HL-60/S4 treated with retinoic acid at 250 ng/mL for 4 days and 3 days (cell line): ENCODE results near the gene STX18.
"Not testable (repeated sequence)": the region's sequence is repeated elsewhere in the genome, so short reads cannot be mapped to it uniquely, and the experiment has no call there.

Experiments used
- in situ Hi-C: fragments of 300-500 bp; cut with MboI; formaldehyde crosslinking; loops from 2 replicates; pipeline ENCODE4 v1.7.0; 2022; ENCODE audit warnings: low sequenced_read_pairs

Gene STX18

GRCh38 chr4:4555916-4556315 lies 14.1 kb upstream of the STX18 start:
- in situ Hi-C loops: no loop called here

GRCh38 chr4:4554234-4554633 lies 12.4 kb upstream of the STX18 start:
- in situ Hi-C loops: no loop called here

- in situ Hi-C loops: not testable (repeated sequence)
Measured at GRCh38 chr4:4552042-4552441, 10.2 kb upstream of the STX18 start.

DNA sequence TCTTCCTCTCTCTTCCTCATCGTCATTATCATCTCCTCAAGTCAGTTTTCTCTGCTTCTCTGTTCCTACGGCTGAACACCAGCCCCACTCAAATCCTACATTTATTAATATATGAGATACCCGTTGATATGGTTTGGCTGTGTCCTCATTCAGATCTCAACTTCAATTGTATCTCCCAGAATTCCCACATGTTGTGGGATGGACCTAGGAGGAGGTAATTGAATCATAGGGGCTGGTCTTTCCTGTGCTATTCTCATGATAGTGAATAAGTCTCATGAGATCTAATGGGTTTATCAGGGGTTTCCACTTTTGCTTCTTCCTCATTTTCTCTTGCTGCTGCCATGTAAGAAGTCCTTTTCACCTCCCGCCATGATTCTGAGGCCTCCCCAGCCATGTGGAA lies 8.3 kb upstream of the STX18 start:
- in situ Hi-C loops: not testable (repeated sequence)

DNA sequence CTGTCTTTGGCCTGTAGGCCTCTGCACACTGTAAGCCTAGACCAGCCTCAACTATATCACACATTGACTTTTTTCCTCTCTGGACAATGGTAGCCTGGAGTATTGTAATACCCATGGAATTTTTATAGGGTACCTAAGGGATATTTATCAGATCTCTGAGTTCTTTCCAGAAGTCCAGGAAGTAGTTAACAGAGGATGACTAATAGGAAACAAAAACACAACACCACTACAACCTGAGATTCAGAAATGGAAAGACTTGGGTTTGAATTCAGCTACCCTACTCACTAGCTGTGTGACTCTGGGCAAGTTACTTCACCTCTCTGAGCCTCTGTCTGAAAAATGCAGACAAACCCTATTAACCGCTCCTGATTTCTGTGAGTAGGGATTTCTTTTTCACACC lies 7.7 kb upstream of the STX18 start:
- in situ Hi-C loops: no loop called here

- in situ Hi-C loops: no loop called here
Measured at GRCh38 chr4:4542774-4543485, 1.1 kb upstream of the STX18 start.

DNA sequence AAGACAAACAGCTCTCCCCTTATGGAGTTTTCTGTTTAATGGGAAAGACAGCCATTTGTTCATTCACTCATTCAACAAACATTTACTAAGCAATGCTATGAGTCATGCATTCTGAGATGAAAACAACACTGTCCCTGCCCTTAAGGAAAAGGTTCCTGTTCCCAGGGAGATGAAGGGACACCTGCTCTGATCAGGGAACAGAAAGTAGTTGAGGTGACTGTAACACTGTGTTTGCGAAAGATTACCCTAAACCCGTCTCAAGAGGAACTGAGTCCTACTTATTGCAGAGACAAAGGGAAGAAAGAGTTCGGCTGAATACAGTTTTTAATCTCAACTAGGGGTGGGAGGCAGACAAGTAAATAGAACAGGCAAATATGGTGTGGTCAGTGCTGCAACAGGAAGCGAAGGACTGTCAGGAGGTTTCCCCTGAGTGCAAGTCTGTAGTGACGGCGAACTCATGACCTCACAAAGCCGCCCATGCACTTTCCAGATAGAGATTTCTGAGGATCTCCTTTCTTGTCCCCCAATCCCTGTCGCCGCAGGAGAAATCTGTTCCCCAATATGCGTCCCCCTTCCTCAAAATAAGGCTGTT lies 712 bp downstream of the STX18 start:
- in situ Hi-C loops: no loop called here

- in situ Hi-C loops: no loop called here
Measured at GRCh38 chr4:4539481-4539880, 2.4 kb downstream of the STX18 start.

GRCh38 chr4:4535590-4535989 lies 6.3 kb downstream of the STX18 start:
- in situ Hi-C loops: no loop called here

DNA sequence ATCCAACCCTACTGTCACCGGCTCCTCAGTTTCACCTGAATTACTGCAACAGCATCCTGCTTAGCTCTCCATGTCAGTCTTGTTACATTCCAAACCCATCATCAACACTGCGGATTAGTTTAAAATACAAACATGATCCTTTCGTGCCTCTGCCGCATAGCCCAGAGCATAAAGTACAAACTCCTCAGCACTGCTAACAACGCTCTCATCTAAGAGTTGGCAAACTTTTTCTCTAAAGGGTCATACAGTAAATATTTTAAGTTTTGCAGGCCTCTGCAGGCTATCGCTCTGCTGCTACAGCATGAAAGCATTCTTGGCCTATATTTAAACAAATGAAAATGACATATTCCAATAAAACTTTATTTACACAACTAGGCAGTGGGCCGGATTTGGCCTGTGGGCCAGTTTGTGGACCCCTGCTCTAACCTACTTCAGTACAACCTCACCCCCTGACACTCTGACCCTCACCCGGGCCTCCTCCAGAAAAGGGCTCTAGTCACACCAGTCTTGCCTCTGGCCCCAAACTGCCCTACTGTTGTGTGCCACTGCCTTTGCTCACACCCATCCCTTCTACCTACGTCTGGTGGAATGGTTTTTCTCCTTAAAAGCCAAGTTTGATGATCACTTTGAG lies 7.2 kb downstream of the STX18 start:
- in situ Hi-C loops: no loop called here

- in situ Hi-C loops: no loop called here
Measured at GRCh38 chr4:4533461-4534169, 8.2 kb downstream of the STX18 start.

DNA sequence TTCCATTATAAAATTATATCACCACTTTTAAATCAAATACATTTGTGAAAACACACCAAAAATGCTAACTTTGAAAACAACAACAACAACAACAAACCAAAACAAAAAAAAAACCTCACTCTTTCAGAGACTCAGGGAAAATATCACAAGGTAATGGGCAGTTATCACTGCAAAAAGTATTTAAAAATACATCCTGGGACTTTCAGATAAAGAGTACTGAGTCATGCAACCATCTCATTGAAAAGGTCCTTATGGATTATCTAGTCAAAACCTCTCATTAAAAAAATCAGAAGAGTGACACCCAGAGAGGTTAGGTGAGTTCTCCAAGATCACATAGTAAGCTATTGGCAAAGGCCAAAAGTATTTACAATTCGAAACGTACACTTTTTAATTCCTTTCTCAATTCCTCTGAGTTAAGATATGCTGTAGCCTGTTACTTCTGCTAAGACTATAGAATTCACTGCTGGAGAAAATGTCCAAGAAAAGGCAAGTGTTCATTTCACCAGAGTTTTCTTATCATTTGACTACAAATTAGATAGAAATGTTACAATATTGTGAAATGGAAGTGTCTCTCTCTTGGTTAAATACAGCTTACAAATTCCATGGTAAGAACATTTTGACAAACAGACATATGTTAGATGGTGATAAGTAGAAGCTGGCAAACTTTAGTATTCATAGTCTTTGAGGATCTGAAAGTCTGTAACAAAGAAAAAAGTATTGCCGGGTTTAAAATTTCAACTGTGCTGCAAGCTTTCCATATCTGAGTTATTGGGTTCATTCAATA lies 9.3 kb downstream of the STX18 start:
- in situ Hi-C loops: no loop called here

- in situ Hi-C loops: no loop called here
Measured at GRCh38 chr4:4529392-4529791, 12.5 kb downstream of the STX18 start.

DNA sequence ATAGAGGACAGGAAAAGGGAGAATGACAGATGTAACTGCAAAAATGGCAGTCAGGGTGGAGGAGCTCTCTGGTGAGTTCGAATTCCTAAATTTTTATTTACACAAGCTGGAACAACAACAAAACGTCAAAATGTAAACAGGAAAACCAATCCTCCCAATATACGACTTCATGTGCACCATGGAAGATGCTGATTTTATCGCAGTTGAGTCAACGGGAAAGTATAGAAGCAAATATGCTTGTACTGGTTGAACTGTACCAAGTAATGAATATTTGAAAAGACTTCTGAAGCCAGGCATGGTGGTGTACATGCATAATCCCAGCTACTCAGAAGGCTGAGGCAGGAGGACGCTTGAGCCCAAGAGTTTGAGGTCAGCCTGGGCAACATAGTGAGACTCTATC lies 15.4 kb downstream of the STX18 start:
- in situ Hi-C loops: no loop called here

GRCh38 chr4:4524364-4524763 lies 17.5 kb downstream of the STX18 start:
- in situ Hi-C loops: no loop called here

- in situ Hi-C loops: no loop called here
Measured at GRCh38 chr4:4521731-4522130, 20.1 kb downstream of the STX18 start.

- in situ Hi-C loops: no loop called here
Measured at GRCh38 chr4:4521136-4521535, 20.7 kb downstream of the STX18 start.

DNA sequence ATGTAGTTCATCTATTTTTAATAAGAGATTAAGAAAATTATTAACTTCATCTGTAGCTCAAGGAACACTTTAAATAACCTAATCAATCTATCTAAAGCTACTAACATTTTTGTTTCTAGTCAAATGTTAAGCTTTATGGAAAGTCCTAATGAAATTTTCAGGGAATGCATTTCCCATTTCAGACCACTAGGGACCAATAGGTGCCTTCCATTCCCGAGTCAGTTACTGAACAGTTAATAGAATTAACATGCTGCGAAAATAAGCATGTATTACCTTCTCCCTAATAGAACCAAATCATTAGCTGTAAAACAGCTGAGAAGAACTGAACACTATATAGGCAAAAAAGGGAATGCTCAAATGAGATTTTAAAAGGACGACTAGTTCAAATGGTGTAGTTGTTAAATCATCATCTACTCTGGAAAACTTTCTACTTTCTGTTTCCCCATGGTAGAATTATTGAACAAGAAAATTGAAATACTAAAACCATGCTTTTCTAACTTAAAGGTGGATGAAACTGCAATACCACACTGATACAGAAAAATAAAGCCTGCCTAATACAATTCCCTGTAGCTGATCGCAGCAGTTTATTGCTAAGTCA lies 22.5 kb downstream of the STX18 start:
- in situ Hi-C loops: no loop called here

DNA sequence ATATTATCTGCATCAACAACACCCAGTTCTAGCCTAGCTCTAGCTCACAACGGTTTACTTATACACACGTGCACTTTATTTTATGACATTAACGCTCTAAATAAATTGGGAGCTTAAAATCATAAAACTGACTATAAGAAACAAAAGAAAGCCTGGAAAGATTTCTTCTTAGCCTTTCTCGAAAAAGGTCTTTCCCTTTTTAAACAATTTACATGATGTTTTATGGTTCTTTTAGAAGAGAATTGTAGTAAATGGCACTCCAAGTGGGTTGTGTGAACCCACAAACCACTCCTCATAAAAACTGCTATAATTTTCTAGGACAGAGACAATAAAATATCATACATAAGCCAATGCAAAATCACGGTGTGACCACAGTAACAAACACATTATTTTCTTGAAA lies 23.1 kb downstream of the STX18 start:
- in situ Hi-C loops: no loop called here

GRCh38 chr4:4514786-4515185 lies 27.1 kb downstream of the STX18 start:
- in situ Hi-C loops: no loop called here

DNA sequence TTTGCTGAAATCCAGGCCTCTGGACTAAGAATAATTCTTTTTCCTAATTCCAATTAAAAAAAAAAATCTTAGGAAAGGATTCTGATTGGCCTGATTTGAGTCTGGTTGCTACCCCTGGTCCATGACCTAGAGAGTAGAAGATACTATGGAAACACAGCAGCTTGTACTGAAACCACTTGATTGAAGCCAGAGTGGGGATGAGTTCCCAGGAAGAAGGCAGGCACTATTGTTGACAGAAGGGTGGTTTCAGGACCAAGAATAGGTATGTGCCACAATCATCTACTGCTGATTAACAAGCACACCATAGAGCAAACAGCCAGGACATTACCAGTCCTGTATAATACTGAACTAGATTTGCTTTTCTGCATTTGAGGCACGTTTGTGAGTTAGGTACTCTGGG lies 29.6 kb downstream of the STX18 start:
- in situ Hi-C loops: no loop called here
